HCT116 (cell line): ENCODE results near the gene GTPBP1. TPM values are rescaled to one million over a fixed set of nuclear protein-coding genes. Genes with fewer than 3 reads are reported as not detected.
A peak's percentile ranks its signal among the peaks of the same experiment; 100 is the strongest.

Experiments
- ATAC-seq: fragments of 200-7000 bp; cut with Tn5 transposase; 2 replicates; pipeline ENCODE4 v1.9.1; 2020; ENCODE audit warnings: mild to moderate bottlenecking, moderate library complexity
- BruUV-seq: library from RNA; stranded (reverse); fragments of 400-500 nt; replicated peaks from 2 replicates; lab custom pipeline; 2021; lab: Mats Ljungman, UMichigan
- CTCF ChIA-PET: fragments of 300-600 bp; sonication (Branson Sonifier 250); formaldehyde crosslinking; loops from one replicate; lab custom pipeline; 2021; ENCODE audit warnings: antibody characterized with exemption; lab: Charles Lee
- POLR2A ChIA-PET: fragments of 300-600, 350-600 bp; sonication (Branson Sonifier 250); formaldehyde crosslinking; loops from one replicate; lab custom pipeline; 2021; ENCODE audit warnings: antibody characterized with exemption; lab: Charles Lee
- RAD21 ChIA-PET, 2 experiments: fragments of 300-600 bp; sonication (Branson Sonifier 250); formaldehyde crosslinking; loops; one replicate each; lab custom pipeline; 2023; ENCODE audit warnings: low total read pairs in 2 of 2; ENCODE audit not compliant: uncharacterized antibody in 2 of 2, unreplicated experiment in 2 of 2, low non-redundant PET in 1 of 2; lab: Charles Lee
- DNase-seq: peaks from one replicate; pipeline ENCODE4 v3.0.0-alpha.2; 2010; ENCODE audit warnings: low read depth, low spot score
- H2AFZ ChIP-seq: fragments of 200-600 bp; shearing (Covaris generic), sonication (generic); 2 replicates; pipeline ENCODE4 v1.6.1; 2017; ENCODE audit warnings: low read depth, mixed run types, mixed read lengths, antibody characterized with exemption, low read length; ENCODE audit not compliant: poor library complexity, severe bottlenecking
- H3K27ac ChIP-seq: 2 replicates; pipeline ENCODE4 v1.5.1; 2012; ENCODE audit warnings: low read depth, low read length
- H3K27me3 ChIP-seq: fragments of 200-600 bp; sonication (generic); 2 replicates; pipeline ENCODE4 v1.6.1; 2016; ENCODE audit warnings: mixed run types, low read length, mixed read lengths; ENCODE audit not compliant: insufficient read depth
- H3K36me3 ChIP-seq, 2 experiments: fragments of 200-500 bp in 1 of 2; fragments of 200-600 bp in 1 of 2; sonication (Bioruptor generic) in 1 of 2; sonication (generic) in 1 of 2; 2 replicates each; pipeline versions ENCODE4 v1.5.1 to v1.6.1; 2014 to 2016; ENCODE audit warnings: low read length in 2 of 2, inconsistent platforms in 1 of 2, mixed read lengths in 1 of 2, mixed run types in 1 of 2; ENCODE audit not compliant: insufficient read depth in 2 of 2, control insufficient read depth in 1 of 2
- H3K4me1 ChIP-seq, 2 experiments: fragments of 200-600 bp in 1 of 2; sonication (generic) in 1 of 2; 2 replicates each; pipeline versions ENCODE4 v1.5.1 to v1.6.1; 2012 to 2017; ENCODE audit warnings: low read length in 2 of 2, inconsistent platforms in 1 of 2, mild to moderate bottlenecking in 1 of 2, mixed read lengths in 1 of 2, mixed run types in 1 of 2, moderate library complexity in 1 of 2; ENCODE audit not compliant: insufficient read depth in 2 of 2, control insufficient read depth in 1 of 2
- H3K4me2 ChIP-seq: fragments of 200-600 bp; sonication (generic); 2 replicates; pipeline ENCODE4 v1.6.1; 2017; ENCODE audit warnings: mixed run types, low read length, mixed read lengths
- H3K4me3 ChIP-seq, 2 experiments: fragments of 200-600 bp in 1 of 2; sonication (generic) in 1 of 2; replicated peaks in 1 of 2; 2 replicates each; pipeline ENCODE4 v1.5.1; 2011 to 2016; ENCODE audit warnings: low read length in 2 of 2, control low read depth in 1 of 2, low read depth in 1 of 2, mild to moderate bottlenecking in 1 of 2, mixed read lengths in 1 of 2, mixed run types in 1 of 2
- H3K79me2 ChIP-seq: fragments of 200-600 bp; sonication (generic); 2 replicates; pipeline ENCODE4 v1.6.1; 2017; ENCODE audit warnings: mild to moderate bottlenecking, mixed run types, low read length, moderate library complexity, mixed read lengths; ENCODE audit not compliant: insufficient read depth
- H3K9ac ChIP-seq: fragments of 200-600 bp; sonication (generic); 2 replicates; pipeline ENCODE4 v1.6.1; 2016; ENCODE audit warnings: low read length, mixed read lengths
- H3K9me2 ChIP-seq: fragments of 200-600 bp; sonication (generic), shearing (Covaris generic); 2 replicates; pipeline ENCODE4 v1.6.1; 2017; ENCODE audit warnings: mixed run types, mild to moderate bottlenecking, moderate library complexity; ENCODE audit not compliant: insufficient read depth
- H3K9me3 ChIP-seq, 2 experiments: fragments of 200-500 bp in 1 of 2; fragments of 200-600 bp in 1 of 2; sonication (Bioruptor generic) in 1 of 2; sonication (generic) in 1 of 2; 2 replicates each; pipeline ENCODE4 v1.6.1; 2014 to 2017; ENCODE audit warnings: low read length in 2 of 2, mixed read lengths in 2 of 2, inconsistent platforms in 1 of 2, low read depth in 1 of 2, mild to moderate bottlenecking in 1 of 2, mixed run types in 1 of 2, moderate library complexity in 1 of 2; ENCODE audit not compliant: control insufficient read depth in 1 of 2, insufficient read depth in 1 of 2
- H4K20me1 ChIP-seq: fragments of 200-600 bp; sonication (generic), shearing (Covaris generic); 2 replicates; pipeline ENCODE4 v1.6.1; 2017; ENCODE audit warnings: mixed run types, mild to moderate bottlenecking, moderate library complexity; ENCODE audit not compliant: insufficient read depth
- ATF3 ChIP-seq: IDR thresholded peaks from 2 replicates; pipeline ENCODE4 v1.6.1; 2012
- CEBPB ChIP-seq: IDR thresholded peaks from 2 replicates; pipeline ENCODE4 v1.6.1; 2012; ENCODE audit warnings: low read depth
- EZH2phosphoT487 ChIP-seq: fragments of 200-600 bp; IDR thresholded peaks from 2 replicates; pipeline ENCODE4 v1.6.1; 2018; ENCODE audit warnings: antibody characterized with exemption, borderline replicate concordance
- FOSL1 ChIP-seq: IDR thresholded peaks from 2 replicates; pipeline ENCODE4 v1.6.1; 2012; ENCODE audit warnings: low read depth
- JUND ChIP-seq: IDR thresholded peaks from 2 replicates; pipeline ENCODE4 v1.6.1; 2012
- MAX ChIP-seq: IDR thresholded peaks from 2 replicates; pipeline ENCODE4 v1.6.1; 2012
- POLR2AphosphoS5 ChIP-seq: IDR thresholded peaks from 2 replicates; pipeline ENCODE4 v1.6.1; 2011; ENCODE audit warnings: mild to moderate bottlenecking, low read depth, low read length, moderate library complexity
- SRF ChIP-seq: IDR thresholded peaks from 2 replicates; pipeline ENCODE4 v1.6.1; 2012; ENCODE audit warnings: low read depth
- YY1 ChIP-seq: IDR thresholded peaks from 2 replicates; pipeline ENCODE4 v1.6.1; 2011; ENCODE audit warnings: low read length, low read depth, moderate library complexity, mild to moderate bottlenecking; ENCODE audit not compliant: insufficient replicate concordance; ENCODE audit errors: extremely low read depth
- ZBTB33 ChIP-seq: IDR thresholded peaks from 2 replicates; pipeline ENCODE4 v1.6.1; 2011; ENCODE audit warnings: mild to moderate bottlenecking, low read length, moderate library complexity; ENCODE audit not compliant: insufficient replicate concordance; ENCODE audit errors: extremely low read depth
- intact Hi-C: fragments of 100-400 bp; cut with micrococcal nuclease; formaldehyde crosslinking; loops from 2 replicates; pipeline ENCODE4 v1.10.0; 2022
- total RNA-seq: library from RNA; stranded (reverse); gene quantifications from one replicate; pipeline ENCODE4 v1.2.1, GENCODE V29; 2021; ENCODE audit not compliant: unreplicated experiment

Gene GTPBP1
- total RNA-seq, 1 experiment from 2014 or later = 48.2 TPM

GRCh38 chr22:38699784-38700183 is 6.0 kb upstream of the GTPBP1 start:
- Histone ChIP-seq H3K27me3 (no peaks in the 10 kb centered on the region), H3K9me3 (no peaks in the 10 kb centered on the region), H2AFZ (no peak overlapping the region), H3K4me3 (peak overlapping the region; percentile 74 to 90), H3K4me2 (peak overlapping the region; percentile 95), H3K9me2 (no peaks in the 10 kb centered on the region), H3K27ac (peak overlapping the region; percentile 88; the same call in 1 of the 2 replicates), H3K4me1 (peaks cover 37 to 75% of the 10 kb centered on the region in 2 experiments), H3K36me3 (peaks cover 0 to 15% of the 10 kb centered on the region in 2 experiments; a peak in 2 of 4 replicates), H3K79me2 (peaks cover 58% of the 10 kb centered on the region), H4K20me1 (no peaks in the 10 kb centered on the region), H3K9ac (peak overlapping the region; percentile 98)
- ATAC-seq (no peak), DNase-seq (no peak)
- TF ChIP-seq POLR2AphosphoS5 = peak; percentile 35; the same call in 1 of the 2 replicates
- no peak for TF ChIP-seq SRF
- RAD21 ChIA-PET = no interaction called here
- POLR2A ChIA-PET = interaction anchor here (0.7 to 1.7 kb wide), 3 partner anchors 16 to 641 kb away, joined by 4 to 8 read pairs (median 4); partner anchors contain the start of gene TOMM22
- BruUV-seq = TSS peak; percentile 82
- intact Hi-C loops = no loop called here
- CTCF ChIA-PET = no interaction called here

- ChIA-PET CTCF (no interaction called here), POLR2A (interaction anchor here (0.7 to 1.7 kb wide), 2 partner anchors 16 to 641 kb away, joined by 4 to 8 read pairs; no protein-coding TSS in a partner anchor), RAD21 (no interaction called here)
- TF ChIP-seq YY1 = no peak
- no peak for TF ChIP-seq JUND
- TF ChIP-seq ZBTB33 = no peak
- TF ChIP-seq ATF3 = no peak
- TF ChIP-seq CEBPB = no peak
- no peak for TF ChIP-seq EZH2phosphoT487
- TF ChIP-seq FOSL1 = no peak
- no peak for TF ChIP-seq MAX
- DNase-seq = no peak
- H3K4me3 ChIP-seq = peak overlapping the region; percentile 74 to 90
- H3K9me3 ChIP-seq = no peaks in the 10 kb centered on the region
- H3K36me3 ChIP-seq = peaks cover 0 to 10% of the 10 kb centered on the region in 2 experiments; a peak in 2 of 4 replicates
- no peaks in the 10 kb centered on the region for H3K27me3 ChIP-seq
- H3K4me2 ChIP-seq = peak overlapping the region; percentile 95
- peak overlapping the region; percentile 88 for H3K27ac ChIP-seq
- intact Hi-C loops = no loop called here
- BruUV-seq = no TSS peak
- peak; percentile 39 for ATAC-seq
- H3K9ac ChIP-seq = peak overlapping the region; percentile 98
- peaks cover 52% of the 10 kb centered on the region for H3K79me2 ChIP-seq
- peaks cover 34 to 74% of the 10 kb centered on the region in 2 experiments for H3K4me1 ChIP-seq
- H2AFZ ChIP-seq = no peak overlapping the region
- no peaks in the 10 kb centered on the region for H4K20me1 ChIP-seq
- H3K9me2 ChIP-seq = no peaks in the 10 kb centered on the region
These were observed 5.4 kb upstream of the GTPBP1 start for GRCh38 chr22:38700270-38700788.
